K562 (cell line): ENCODE results near the gene SLCO2A1. TPM values are rescaled to one million over a fixed set of nuclear protein-coding genes. Genes with fewer than 3 reads are reported as not detected.
A peak's percentile ranks its signal among the peaks of the same experiment; 100 is the strongest.

Source experiments
- CEBPZ ChIP-seq: fragments of 150-350 bp; IDR thresholded peaks from 2 replicates; pipeline ENCODE4 v1.6.1; 2014; ENCODE audit warnings: low read depth, mild to moderate bottlenecking, low read length, borderline replicate concordance
- HNRNPLL ChIP-seq: fragments of 200-400 bp; formaldehyde crosslinking; IDR thresholded peaks from 2 replicates; pipeline ENCODE4 v1.6.1; 2017; ENCODE audit warnings: low read length, low read depth, mild to moderate bottlenecking; ENCODE audit not compliant: poor library complexity, severe bottlenecking
- MAZ ChIP-seq, 2 experiments: fragments of 450-650 bp in 1 of 2; sonication (generic) in 1 of 2; formaldehyde crosslinking; IDR thresholded peaks in 1 of 2; conservative IDR thresholded peaks in 1 of 2; 2 replicates each; pipeline versions ENCODE4 v1.4.0 to v1.5.0; 2020; ENCODE audit warnings: mild to moderate bottlenecking in 1 of 2, missing genetic modification reagents in 1 of 2
- PHF8 ChIP-seq: fragments of 200-600 bp; sonication (generic); IDR thresholded peaks from 2 replicates; pipeline ENCODE4 v1.6.1; 2012; ENCODE audit warnings: mixed run types, mild to moderate bottlenecking, inconsistent platforms, low read length, moderate library complexity, borderline replicate concordance
- SMARCA4 ChIP-seq: fragments of 450-650 bp; IDR thresholded peaks from 2 replicates; pipeline ENCODE4 v1.6.1; 2016
- TAF7 ChIP-seq: fragments of 450-650 bp; IDR thresholded peaks from 2 replicates; pipeline ENCODE4 v1.6.1; 2016; ENCODE audit warnings: missing genetic modification characterization, missing compliant biosample characterization
- TEAD1 ChIP-seq, 2 experiments: fragments of 450-650 bp in 1 of 2; sonication (generic) in 1 of 2; formaldehyde crosslinking; IDR thresholded peaks; 2 replicates each; pipeline versions ENCODE4 v1.4.0 to v1.8.0; 2020 to 2022; ENCODE audit warnings: mild to moderate bottlenecking in 2 of 2, missing genetic modification reagents in 1 of 2
- WHSC1 ChIP-seq: IDR thresholded peaks from one replicate; pipeline ENCODE4 v1.6.1; 2012; ENCODE audit warnings: low read length, control low read depth, inconsistent platforms
- ZBTB7A ChIP-seq: IDR thresholded peaks from 2 replicates; pipeline ENCODE4 v1.6.1; 2011; ENCODE audit warnings: low read depth, mild to moderate bottlenecking, low read length, moderate library complexity, borderline replicate concordance; ENCODE audit not compliant: control insufficient read depth
- ZNF212 ChIP-seq: fragments of 450-650 bp; formaldehyde crosslinking; IDR thresholded peaks from 2 replicates; pipeline ENCODE4 v1.4.0; 2020; ENCODE audit warnings: mild to moderate bottlenecking
- ZNF232 ChIP-seq: sonication (generic); formaldehyde crosslinking; IDR thresholded peaks from 2 replicates; pipeline ENCODE4 v1.8.0; 2022; ENCODE audit warnings: mild to moderate bottlenecking, missing genetic modification reagents
- polyA plus RNA-seq, 8 experiments: library from polyadenylated mRNA; depleted of rRNA in 4 of 8; stranded (reverse) in 5 of 8; unstranded in 3 of 8; fragments of >200 nt; fragmentation: Nextera tagmentation in 2 of 8; fragmentation: Illumina TruSeq in 1 of 8; extraction: Ambion mirVana in 2 of 8; extraction: Trizol in 1 of 8; gene quantifications; 2 replicates each; pipeline versions ENCODE4 v1.2.1 to v1.2.3, GENCODE V29; 2011 to 2014; ENCODE audit warnings: inconsistent platforms in 1 of 8, missing spikeins in 1 of 8
- total RNA-seq, 7 experiments: library from RNA; depleted of rRNA in 6 of 7; stranded (reverse); fragments of >200 nt in 6 of 7; fragmentation: Illumina TruSeq in 2 of 7; extraction: Trizol in 2 of 7; gene quantifications; 2 replicates each; pipeline versions ENCODE4 v1.2.1 to v1.2.3, GENCODE V29; 2011 to 2021; ENCODE audit warnings: low replicate concordance in 1 of 7
- TF ChIP-seq, protein P1 (sequence below): fragments of 450-650 bp; IDR thresholded peaks from 2 replicates; pipeline ENCODE4 v1.6.1; 2018; ENCODE audit not compliant: partially characterized antibody

The SLCO2A1 gene
- total and polyA plus RNA-seq, 9 of the 15 experiments (the other 6 are each of a cell fraction or from before 2014, with no cell fraction given), result 0.16 to 1.0 TPM; not detected in 7

- TF ChIP-seq CEBPZ (no peak), HNRNPLL (peak; percentile 95), ZNF212 (no peak), MAZ (CRISPR knock-in tag; conservative IDR thresholded peaks at IDR 0.05 in 1 of 2, IDR thresholded peaks at IDR 0.05 in 1 of 2) (peak in 1 of 2 experiments; percentile 77; a peak in 2 of 4 replicates), PHF8 (peak; percentile 47; the same call in 1 of the 2 replicates), ZNF232 (no peak), TAF7 (tag) (no peak), WHSC1 (no peak), TEAD1 (CRISPR knock-in tag; IDR thresholded peaks at IDR 0.05) (no peak), SMARCA4 (no peak), ZBTB7A (peak; percentile 66; the same call in 1 of the 2 replicates)
- TF ChIP-seq, protein P1, sequence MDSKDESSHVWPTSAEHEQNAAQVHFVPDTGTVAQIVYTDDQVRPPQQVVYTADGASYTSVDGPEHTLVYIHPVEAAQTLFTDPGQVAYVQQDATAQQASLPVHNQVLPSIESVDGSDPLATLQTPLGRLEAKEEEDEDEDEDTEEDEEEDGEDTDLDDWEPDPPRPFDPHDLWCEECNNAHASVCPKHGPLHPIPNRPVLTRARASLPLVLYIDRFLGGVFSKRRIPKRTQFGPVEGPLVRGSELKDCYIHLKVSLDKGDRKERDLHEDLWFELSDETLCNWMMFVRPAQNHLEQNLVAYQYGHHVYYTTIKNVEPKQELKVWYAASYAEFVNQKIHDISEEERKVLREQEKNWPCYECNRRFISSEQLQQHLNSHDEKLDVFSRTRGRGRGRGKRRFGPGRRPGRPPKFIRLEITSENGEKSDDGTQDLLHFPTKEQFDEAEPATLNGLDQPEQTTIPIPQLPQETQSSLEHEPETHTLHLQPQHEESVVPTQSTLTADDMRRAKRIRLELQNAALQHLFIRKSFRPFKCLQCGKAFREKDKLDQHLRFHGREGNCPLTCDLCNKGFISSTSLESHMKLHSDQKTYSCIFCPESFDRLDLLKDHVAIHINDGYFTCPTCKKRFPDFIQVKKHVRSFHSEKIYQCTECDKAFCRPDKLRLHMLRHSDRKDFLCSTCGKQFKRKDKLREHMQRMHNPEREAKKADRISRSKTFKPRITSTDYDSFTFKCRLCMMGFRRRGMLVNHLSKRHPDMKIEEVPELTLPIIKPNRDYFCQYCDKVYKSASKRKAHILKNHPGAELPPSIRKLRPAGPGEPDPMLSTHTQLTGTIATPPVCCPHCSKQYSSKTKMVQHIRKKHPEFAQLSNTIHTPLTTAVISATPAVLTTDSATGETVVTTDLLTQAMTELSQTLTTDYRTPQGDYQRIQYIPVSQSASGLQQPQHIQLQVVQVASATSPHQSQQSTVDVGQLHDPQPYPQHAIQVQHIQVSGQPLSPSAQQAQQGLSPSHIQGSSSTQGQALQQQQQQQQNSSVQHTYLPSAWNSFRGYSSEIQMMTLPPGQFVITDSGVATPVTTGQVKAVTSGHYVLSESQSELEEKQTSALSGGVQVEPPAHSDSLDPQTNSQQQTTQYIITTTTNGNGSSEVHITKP, result peak; percentile 12
These were observed 134.3 kb downstream of the SLCO2A1 start, which contains the start of gene RAB6B (continued) for GRCh38 chr3:133895208-133896001.
